H1 (cell line): ENCODE data around the gene TCEAL7.

Experiments used
- BRCA1 ChIP-seq: IDR thresholded peaks from 2 replicates; pipeline ENCODE4 v1.6.1; 2012; ENCODE audit warnings: low read depth, low read length, improper control_type of control experiment
- CHD2 ChIP-seq: IDR thresholded peaks from 2 replicates; pipeline ENCODE4 v1.6.1; 2012; ENCODE audit warnings: low read length, improper control_type of control experiment
- EP300 ChIP-seq, 2 experiments: IDR thresholded peaks; 1 replicate in 1 of 2; 2 replicates in 1 of 2; pipeline ENCODE4 v1.6.1; 2011 to 2012; ENCODE audit warnings: low read depth in 2 of 2, low read length in 2 of 2, mild to moderate bottlenecking in 2 of 2, borderline replicate concordance in 1 of 2, inconsistent platforms in 1 of 2, moderate library complexity in 1 of 2
- JUN ChIP-seq: IDR thresholded peaks from 2 replicates; pipeline ENCODE4 v1.6.1; 2011; ENCODE audit warnings: low read depth, mild to moderate bottlenecking, improper control_type of control experiment, low read length
- POLR2AphosphoS5 ChIP-seq: IDR thresholded peaks from 2 replicates; pipeline ENCODE4 v1.6.1; 2011; ENCODE audit warnings: low read depth, low read length
- RAD21 ChIP-seq, 2 experiments: IDR thresholded peaks in 1 of 2; conservative IDR thresholded peaks in 1 of 2; 2 replicates each; pipeline ENCODE4 v1.6.1; 2011; ENCODE audit warnings: low read depth in 2 of 2, low read length in 2 of 2, improper control_type of control experiment in 1 of 2, inconsistent platforms in 1 of 2, mild to moderate bottlenecking in 1 of 2, moderate library complexity in 1 of 2
- RNF2 ChIP-seq: fragments of 200-900, 300-1000 bp; sonication (generic); IDR thresholded peaks from 2 replicates; pipeline ENCODE4 v1.7.1; 2016; ENCODE audit warnings: borderline replicate concordance, low read depth, mild to moderate bottlenecking, antibody characterized with exemption, low read length; ENCODE audit not compliant: poor library complexity, severe bottlenecking; ENCODE audit errors: missing control alignments
- SIX5 ChIP-seq: IDR thresholded peaks from 2 replicates; pipeline ENCODE4 v1.6.1; 2011; ENCODE audit warnings: mild to moderate bottlenecking, low read depth, low read length
- TAF1 ChIP-seq: IDR thresholded peaks from 2 replicates; pipeline ENCODE4 v1.6.1; 2011; ENCODE audit warnings: mild to moderate bottlenecking, low read depth, low read length
- TF ChIP-seq, protein P1 (sequence below), 3 experiments: IDR thresholded peaks; 1 replicate in 2 of 3; 2 replicates in 1 of 3; pipeline versions ENCODE4 v1.5.1 to v1.6.1; 2011; ENCODE audit warnings: low read length in 3 of 3, mild to moderate bottlenecking in 3 of 3, inconsistent platforms in 2 of 3, low read depth in 1 of 3, moderate library complexity in 1 of 3; ENCODE audit not compliant: insufficient read depth in 1 of 3; ENCODE audit errors: control extremely low read depth in 1 of 3
- TF ChIP-seq, protein P2 (sequence below): IDR thresholded peaks from 2 replicates; pipeline ENCODE4 v1.6.1; 2011; ENCODE audit warnings: low read length, improper control_type of control experiment
- TF ChIP-seq, protein P3 (sequence below): IDR thresholded peaks from 2 replicates; pipeline ENCODE4 v1.6.1; 2012; ENCODE audit warnings: inconsistent platforms

DNA sequence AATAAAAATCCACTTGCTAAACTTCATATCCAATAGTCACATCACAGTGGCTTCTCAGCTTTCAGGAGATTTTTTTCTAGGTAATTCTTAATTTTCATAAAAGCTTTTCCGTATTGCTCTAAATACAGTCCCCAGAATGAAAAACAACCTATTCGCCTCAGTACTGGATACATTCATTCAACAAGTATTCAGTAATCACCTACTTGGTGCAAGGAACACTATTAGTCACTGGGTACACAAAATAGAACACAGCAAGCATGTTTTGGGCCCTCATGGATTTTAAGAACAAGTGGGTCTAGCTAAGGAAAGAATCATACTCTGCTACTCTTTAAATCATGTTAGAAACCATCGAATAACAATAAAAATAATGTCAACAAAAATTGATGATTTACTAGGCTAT, 43.5 kb downstream of the TCEAL7 start:
- TF ChIP-seq EP300 (IDR thresholded peaks at IDR 0.05; ENCODE audit: borderline replicate concordance in 1 of 2, low read depth in 2 of 2, low read length in 2 of 2) = no peak
- TF ChIP-seq, protein P1, sequence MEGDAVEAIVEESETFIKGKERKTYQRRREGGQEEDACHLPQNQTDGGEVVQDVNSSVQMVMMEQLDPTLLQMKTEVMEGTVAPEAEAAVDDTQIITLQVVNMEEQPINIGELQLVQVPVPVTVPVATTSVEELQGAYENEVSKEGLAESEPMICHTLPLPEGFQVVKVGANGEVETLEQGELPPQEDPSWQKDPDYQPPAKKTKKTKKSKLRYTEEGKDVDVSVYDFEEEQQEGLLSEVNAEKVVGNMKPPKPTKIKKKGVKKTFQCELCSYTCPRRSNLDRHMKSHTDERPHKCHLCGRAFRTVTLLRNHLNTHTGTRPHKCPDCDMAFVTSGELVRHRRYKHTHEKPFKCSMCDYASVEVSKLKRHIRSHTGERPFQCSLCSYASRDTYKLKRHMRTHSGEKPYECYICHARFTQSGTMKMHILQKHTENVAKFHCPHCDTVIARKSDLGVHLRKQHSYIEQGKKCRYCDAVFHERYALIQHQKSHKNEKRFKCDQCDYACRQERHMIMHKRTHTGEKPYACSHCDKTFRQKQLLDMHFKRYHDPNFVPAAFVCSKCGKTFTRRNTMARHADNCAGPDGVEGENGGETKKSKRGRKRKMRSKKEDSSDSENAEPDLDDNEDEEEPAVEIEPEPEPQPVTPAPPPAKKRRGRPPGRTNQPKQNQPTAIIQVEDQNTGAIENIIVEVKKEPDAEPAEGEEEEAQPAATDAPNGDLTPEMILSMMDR (IDR thresholded peaks at IDR 0.05; ENCODE audit: control extremely low read depth in 1 of 3, insufficient read depth in 1 of 3, low read depth in 1 of 3, low read length in 3 of 3) = no peak
- TF ChIP-seq BRCA1 = no peak
- TF ChIP-seq, protein P2, sequence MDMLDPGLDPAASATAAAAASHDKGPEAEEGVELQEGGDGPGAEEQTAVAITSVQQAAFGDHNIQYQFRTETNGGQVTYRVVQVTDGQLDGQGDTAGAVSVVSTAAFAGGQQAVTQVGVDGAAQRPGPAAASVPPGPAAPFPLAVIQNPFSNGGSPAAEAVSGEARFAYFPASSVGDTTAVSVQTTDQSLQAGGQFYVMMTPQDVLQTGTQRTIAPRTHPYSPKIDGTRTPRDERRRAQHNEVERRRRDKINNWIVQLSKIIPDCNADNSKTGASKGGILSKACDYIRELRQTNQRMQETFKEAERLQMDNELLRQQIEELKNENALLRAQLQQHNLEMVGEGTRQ = no peak
- no peak for TF ChIP-seq TAF1
- TF ChIP-seq CHD2 = no peak
- TF ChIP-seq RNF2 = no peak
- no peak for TF ChIP-seq RAD21 (IDR thresholded peaks at IDR 0.05 in 1 of 2, conservative IDR thresholded peaks at IDR 0.05 in 1 of 2; ENCODE audit: low read depth in 2 of 2, low read length in 2 of 2)
- TF ChIP-seq SIX5 = no peak
- no peak for TF ChIP-seq POLR2AphosphoS5
- TF ChIP-seq, protein P3, sequence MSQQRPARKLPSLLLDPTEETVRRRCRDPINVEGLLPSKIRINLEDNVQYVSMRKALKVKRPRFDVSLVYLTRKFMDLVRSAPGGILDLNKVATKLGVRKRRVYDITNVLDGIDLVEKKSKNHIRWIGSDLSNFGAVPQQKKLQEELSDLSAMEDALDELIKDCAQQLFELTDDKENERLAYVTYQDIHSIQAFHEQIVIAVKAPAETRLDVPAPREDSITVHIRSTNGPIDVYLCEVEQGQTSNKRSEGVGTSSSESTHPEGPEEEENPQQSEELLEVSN = no peak
- TF ChIP-seq JUN = no peak
